GM04503 (cell line): ENCODE measurements around the gene PHTF1.

ENCODE experiments used
- DNase-seq: peaks from one replicate; pipeline ENCODE4 v3.0.0-alpha.2; 2012; ENCODE audit warnings: low read depth

The PHTF1 gene

GRCh38 chr1:113665071-113665470, 94.2 kb downstream of the PHTF1 start:
- no peak for DNase-seq

- DNase-seq = no peak
Measured at GRCh38 chr1:113663165-113663951, 95.9 kb downstream of the PHTF1 start.

GRCh38 chr1:113662101-113662500, 97.2 kb downstream of the PHTF1 start:
- no peak for DNase-seq

GRCh38 chr1:113660088-113660487, 99.2 kb downstream of the PHTF1 start:
- no peak for DNase-seq

- no peak for DNase-seq
Measured at GRCh38 chr1:113659556-113659955, 99.7 kb downstream of the PHTF1 start.

- no peak for DNase-seq
Measured at GRCh38 chr1:113659035-113659434, 100.3 kb downstream of the PHTF1 start.

GRCh38 chr1:113657556-113658063, 101.7 kb downstream of the PHTF1 start:
- DNase-seq = no peak

GRCh38 chr1:113657126-113657525, 102.2 kb downstream of the PHTF1 start:
- DNase-seq = no peak

- DNase-seq = no peak
Measured at GRCh38 chr1:113654883-113655282, 104.4 kb downstream of the PHTF1 start.

- no peak for DNase-seq
Measured at GRCh38 chr1:113653741-113654140, 105.5 kb downstream of the PHTF1 start.

GRCh38 chr1:113652771-113653170, 106.5 kb downstream of the PHTF1 start:
- DNase-seq = no peak

- DNase-seq = no peak
Measured at GRCh38 chr1:113648478-113648877, 110.8 kb downstream of the PHTF1 start.

GRCh38 chr1:113647164-113647563, 112.1 kb downstream of the PHTF1 start:
- DNase-seq = no peak
